Central memory CD4-positive, alpha-beta T cell (primary cell): ENCODE measurements around the gene APPL1.
A peak's percentile ranks its signal among the peaks of the same experiment; 100 is the strongest.

Experiments used
- DNase-seq: peaks from one replicate; pipeline ENCODE4 v3.0.0; 2022
- total RNA-seq, 3 experiments: gene quantifications; one replicate each; lab custom pipeline; 2026; lab: John Stamatoyannopoulos, UW

APPL1 gene, protein sequence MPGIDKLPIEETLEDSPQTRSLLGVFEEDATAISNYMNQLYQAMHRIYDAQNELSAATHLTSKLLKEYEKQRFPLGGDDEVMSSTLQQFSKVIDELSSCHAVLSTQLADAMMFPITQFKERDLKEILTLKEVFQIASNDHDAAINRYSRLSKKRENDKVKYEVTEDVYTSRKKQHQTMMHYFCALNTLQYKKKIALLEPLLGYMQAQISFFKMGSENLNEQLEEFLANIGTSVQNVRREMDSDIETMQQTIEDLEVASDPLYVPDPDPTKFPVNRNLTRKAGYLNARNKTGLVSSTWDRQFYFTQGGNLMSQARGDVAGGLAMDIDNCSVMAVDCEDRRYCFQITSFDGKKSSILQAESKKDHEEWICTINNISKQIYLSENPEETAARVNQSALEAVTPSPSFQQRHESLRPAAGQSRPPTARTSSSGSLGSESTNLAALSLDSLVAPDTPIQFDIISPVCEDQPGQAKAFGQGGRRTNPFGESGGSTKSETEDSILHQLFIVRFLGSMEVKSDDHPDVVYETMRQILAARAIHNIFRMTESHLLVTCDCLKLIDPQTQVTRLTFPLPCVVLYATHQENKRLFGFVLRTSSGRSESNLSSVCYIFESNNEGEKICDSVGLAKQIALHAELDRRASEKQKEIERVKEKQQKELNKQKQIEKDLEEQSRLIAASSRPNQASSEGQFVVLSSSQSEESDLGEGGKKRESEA
- 56.3 to 139 (median 101) reads per million in 3 experiments for total RNA-seq

DNA sequence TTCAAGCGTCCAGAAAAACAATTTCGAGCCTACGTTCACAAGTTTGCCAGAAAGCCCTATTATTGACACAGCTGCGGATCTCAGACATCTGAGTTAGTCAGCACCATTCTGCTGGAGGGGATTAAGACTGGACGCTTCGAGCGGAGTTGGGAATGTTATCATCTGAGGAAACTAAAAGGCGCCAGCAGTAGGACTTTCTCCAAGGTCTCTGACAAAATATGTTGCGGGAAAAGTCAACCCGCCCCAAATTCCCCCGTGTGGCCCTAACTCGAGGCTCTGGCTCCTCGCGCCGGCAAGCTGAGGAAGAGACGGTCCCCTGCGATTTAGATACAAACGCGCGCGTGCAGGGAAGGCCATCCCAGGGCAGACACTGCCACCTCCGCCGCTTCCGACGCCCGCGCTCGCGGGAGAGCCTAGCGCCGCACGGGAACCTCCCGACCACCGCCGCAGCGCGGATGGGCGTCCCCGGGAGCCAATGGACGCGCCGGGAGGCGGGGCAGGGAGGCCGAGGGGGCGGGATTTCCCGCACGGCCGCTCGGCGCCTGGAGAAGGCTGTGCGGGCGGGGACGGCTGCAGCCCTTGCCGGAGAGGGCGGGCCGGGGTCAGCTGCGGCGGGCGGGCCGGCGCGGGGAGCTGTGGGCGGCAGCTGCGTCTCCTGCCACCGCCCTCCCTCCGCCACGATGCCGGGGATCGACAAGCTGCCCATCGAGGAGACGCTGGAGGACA lies at the start of gene APPL1:
Gene APPL1, plus strand, starts transcription at position 526 of the 726 bp plus-strand sequence. Its CDS starts 155 bp downstream, at position 681.
- peak; percentile 84 for DNase-seq

- no peak for DNase-seq
Observed at GRCh38 chr3:57179580-57180410, 47.7 kb upstream of the APPL1 start.

DNA sequence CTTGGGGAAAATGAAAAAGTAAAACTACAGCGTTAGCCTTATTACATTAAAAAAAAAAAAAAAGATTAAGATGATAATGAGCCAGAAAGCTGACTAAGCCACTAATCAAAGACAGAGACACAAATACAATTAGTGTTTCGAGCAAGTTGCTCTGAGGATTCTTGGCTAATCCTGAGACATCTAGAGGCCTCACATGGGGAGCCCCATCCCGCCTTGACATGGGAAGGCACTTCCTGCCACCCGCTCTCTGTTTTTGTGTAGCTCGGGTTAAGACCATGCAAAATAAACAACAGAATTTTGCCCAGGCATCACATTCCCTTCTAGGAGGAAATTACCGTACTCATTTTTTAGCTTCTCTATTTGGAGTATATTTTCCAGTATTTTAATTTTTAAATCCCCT lies 43.0 kb upstream of the APPL1 start:
- no peak for DNase-seq

DNA sequence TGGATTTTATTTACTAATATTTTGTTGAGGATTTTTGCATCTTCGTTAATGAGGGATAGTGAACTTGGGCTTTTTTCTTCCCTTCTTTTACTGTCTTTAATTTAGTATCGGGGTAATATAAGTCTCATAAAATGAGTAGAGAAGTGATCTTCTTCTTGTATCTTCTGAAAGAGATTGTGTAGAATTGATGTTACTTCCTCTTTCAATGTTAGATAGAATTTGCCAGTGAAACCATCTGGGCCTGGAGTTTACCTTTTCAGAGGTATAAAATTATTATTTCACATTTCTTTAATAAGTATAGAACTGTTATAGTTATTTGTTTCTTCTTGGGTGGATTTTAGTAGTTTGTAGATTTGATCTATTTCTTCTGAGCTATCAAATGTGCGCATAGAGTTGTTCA lies 35.5 kb upstream of the APPL1 start:
- no peak for DNase-seq

DNA sequence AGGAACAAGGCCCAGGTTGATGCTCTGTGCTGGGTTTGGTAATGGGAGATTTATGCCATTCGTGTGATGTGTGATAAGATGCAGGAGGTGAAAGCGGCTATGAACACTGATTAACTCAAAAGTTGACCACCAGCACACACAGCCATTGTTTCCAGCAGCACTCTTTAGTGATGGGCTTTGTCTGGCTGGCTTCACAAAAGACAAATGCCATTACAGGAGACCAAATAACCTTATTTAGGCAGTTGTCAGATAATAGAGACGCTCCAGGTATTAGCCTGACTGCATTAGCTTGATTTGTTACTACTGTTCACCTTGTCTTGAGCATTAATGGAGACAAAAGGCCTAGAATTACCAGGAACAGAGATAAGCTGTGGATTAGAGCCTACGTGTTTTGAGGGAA lies 32.9 kb upstream of the APPL1 start:
- no peak for DNase-seq

DNA sequence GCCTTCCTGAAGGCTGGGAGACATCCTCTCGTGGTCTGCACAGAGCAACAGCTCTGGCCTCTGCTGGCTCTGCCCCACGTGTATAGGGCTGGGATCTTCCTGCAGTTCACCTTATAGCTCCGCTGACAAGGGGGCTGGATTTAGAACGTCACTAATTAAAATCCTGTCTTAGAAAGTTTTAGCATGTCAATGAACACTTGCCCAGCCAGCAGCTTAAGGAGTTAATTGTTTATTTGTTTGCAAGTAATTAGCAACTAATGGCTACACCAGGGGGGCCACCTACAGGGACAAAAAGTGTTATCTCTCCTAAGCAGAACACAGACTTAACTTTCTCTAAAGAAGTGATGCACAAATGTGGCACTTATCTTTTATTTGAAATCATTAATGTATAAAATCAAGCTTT lies 27.6 kb upstream of the APPL1 start, which contains the start of gene HESX1:
Gene HESX1, minus strand, starts transcription at position 84 of the 403 bp plus-strand sequence. Its CDS starts 60 bp downstream, at position 24.
- DNase-seq: no peak

- DNase-seq: no peak
Observed at GRCh38 chr3:57206423-57206822, 21.1 kb upstream of the APPL1 start.

GRCh38 chr3:57221883-57222282 lies 5.6 kb upstream of the APPL1 start:
- no peak for DNase-seq

DNA sequence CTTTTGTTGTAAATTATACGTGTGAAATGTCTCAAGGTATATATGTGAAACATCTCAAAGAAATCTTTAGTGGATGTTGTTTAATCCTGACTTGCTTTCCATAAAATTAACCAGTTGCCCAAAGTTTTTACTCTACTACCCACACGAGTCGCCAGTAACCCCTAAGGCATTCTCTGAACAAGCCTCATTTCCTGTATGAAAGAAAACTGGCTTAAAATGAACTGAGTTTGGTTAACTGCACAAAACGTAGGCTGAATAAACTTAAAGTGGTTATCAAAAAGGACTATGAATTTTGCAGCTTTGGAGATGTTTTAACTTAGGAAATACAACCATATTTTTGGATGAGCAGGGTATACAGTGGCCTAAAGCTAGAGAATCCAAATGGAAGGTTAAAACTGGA lies 2.7 kb upstream of the APPL1 start:
- no peak for DNase-seq

DNA sequence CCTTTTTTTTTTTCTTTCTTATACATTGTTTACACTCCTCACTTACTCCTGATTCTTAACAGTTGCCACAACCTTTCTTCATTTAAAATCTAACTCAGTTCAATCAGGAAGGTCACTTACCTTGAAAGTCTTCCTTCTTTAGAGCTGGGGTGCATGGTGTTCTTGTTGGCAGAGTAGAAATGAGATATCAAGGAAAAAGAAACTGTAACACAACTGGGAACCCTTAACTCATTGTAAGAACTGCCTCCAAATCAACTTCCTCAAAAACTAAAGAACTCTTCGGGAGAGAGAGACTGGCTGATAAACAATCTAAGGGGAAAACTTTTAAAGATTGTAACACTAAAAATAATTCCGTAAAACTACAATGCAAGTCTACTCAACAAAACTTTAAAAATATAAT lies 1.4 kb upstream of the APPL1 start:
- no peak for DNase-seq

DNA sequence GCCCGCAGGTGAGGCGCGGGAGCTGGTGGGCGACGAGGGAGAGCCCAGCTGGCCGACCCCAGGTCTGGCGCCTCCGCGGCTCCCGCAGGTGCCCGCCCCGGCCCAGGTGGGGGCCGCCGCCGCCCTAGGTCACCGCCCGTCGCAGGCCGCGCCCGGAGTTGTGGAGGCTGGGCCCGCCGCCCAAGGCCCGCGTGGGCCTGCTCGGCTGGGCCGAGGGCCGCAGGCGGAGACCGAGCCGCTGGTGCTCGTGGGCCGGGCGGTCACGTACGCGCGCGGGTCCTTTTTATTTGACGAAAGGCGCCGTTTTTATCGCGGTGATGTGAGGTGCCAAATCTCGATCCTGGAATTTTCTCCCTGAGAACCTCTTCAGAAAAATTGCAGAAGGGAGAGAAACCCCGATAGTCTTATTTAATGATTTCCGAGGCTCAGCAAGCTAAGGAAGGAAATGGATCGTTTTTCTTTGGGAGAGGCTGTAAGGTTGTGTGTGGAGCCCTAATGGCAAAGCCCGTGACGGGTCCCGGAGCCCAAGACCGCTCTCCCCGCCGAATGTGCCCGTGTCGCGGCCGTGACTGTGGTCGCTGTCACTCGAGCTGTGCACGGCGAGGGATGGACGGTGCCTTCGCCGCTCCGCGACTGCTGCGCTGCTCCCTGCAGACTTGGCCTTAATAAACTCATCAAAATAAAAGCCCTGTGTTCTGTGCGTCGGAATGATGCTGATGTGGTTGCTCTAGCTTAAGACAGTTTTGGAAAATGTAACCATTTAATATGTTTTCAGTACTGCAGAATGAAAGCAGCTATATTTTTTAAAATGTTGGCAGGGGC lies 612 bp downstream of the APPL1 start:
- peak; percentile 52 for DNase-seq

GRCh38 chr3:57230006-57230405 lies 2.5 kb downstream of the APPL1 start:
- no peak for DNase-seq

- no peak for DNase-seq
Observed at GRCh38 chr3:57233799-57234198, 6.3 kb downstream of the APPL1 start.

DNA sequence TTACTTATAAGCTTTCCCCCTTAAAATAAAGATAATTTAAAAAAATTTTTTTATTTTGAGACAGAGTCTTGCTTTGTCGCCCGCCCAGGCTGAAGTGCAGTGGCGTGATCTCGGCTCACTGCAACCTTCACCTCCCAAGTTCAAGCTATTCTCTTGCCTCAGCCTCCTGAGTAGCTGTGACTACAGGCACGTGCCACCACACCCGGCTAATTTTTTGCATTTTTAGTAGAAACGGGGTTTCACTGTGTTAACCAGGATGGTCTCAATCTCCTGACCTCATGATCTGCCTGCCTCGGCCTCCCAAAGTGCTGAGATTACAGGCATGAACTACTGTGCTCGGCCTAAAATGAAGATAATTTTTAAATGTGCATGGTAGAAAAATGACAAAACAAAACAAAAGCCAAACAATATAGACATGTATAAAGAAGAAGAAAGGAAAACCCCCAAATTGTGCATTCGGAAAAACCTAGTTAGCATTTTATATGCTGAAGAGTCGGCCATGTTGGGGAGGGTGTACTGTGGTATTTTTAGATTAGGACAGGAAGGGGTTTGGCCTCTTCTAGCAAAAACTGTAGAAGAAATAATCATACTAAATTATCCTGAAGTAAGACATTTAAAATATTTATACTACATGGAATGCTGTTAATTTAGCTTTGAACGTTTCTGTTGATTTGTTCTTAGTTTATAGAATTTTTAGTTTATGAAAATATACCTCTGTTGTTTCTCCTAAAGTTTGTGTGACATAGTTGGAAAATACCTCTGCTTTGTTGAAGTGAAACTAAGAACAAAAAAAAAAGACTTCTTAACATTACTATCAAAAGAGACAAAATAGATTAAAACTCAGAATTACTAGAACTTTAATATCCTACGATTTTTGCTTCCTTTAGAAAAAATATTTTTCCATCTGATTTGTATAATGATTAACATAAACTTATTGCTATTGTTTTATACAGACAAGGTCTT lies 7.4 kb downstream of the APPL1 start:
- DNase-seq: no peak

DNA sequence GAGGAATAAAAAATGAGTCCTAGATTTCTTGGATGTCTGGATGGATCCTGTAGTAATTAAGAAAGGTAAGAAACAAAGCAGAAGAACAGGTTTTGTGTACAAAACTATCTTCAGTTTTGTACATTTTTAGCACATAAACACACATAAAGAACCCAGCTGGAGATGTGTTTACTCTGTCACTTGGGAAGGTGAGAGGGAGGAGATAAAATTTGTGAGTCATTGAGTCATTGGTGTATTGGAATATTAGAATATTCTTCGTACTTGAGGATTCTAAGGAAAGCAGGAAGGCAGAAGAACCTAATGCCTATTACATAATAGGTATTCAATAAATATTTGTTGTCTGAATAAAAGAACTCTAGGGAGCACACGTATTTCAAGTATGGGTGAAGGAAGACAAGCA lies 17.4 kb downstream of the APPL1 start:
- DNase-seq: no peak

DNA sequence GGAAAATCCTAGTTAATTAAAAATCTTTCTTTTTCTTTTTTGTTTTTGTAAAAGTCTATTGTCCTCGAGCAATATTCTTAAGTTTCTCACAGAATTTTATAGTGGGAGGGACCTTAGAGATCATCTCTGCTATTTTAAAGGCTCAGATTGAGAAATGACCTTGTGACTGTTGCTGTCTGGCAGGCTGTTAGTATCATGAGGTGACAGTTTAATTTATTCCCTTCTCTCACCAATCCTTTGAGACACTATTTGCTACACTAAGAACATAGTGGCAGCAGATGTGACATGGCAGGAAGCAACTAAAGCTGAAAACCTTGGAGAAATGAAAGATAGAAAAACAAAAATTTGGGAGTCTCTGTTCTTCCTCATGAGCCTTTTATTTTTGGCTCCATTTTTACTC lies 24.9 kb downstream of the APPL1 start:
- DNase-seq: no peak

- no peak for DNase-seq
Observed at GRCh38 chr3:57256844-57257243, 29.3 kb downstream of the APPL1 start.

DNA sequence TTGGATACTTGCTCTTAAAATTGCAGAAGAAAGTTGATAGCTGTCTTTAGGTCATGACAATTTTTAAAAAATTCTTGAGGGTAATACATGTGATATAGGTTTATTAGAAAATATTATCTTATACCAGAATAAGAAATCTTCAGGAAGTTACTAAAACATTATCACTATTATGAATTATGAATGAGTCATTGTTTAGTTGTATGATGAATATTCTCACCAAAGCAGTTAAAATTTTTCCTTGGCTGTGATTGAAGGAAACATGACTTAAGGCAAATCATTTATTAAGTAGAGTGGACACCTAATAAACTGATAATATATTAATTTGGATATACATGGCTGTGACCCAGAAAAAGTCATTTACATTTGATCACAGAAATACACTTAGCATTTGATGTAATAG lies 30.1 kb downstream of the APPL1 start:
- no peak for DNase-seq

DNA sequence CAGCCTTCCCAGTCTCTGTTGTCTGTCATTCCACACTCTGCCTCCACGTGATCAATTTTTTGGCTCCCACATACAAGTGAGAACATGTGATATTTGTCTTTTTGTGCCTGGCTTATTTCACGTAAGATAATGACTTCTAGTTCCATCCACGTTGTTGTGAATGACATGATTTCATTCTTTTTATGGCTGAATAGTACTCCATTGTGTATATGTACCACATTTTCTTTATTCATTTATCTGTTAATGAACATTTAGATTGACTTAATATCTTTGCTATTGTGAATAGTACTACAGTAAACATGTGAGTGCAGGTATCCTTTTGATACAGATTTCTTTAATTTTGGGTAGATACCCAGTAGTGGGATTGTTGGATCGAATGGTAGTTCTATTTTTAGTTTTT lies 33.6 kb downstream of the APPL1 start:
- DNase-seq: no peak

GRCh38 chr3:57261929-57262328 lies 34.4 kb downstream of the APPL1 start:
- DNase-seq: no peak
